GM12878 (cell line): ENCODE data around the gene TMEM212. TPM values are rescaled to one million over a fixed set of nuclear protein-coding genes. Genes with fewer than 3 reads are reported as not detected.
A peak's percentile ranks its signal among the peaks of the same experiment; 100 is the strongest.

Source experiments
- ATF3 ChIP-seq: IDR thresholded peaks from 2 replicates; pipeline ENCODE4 v1.6.1; 2011; ENCODE audit warnings: low read depth, mild to moderate bottlenecking, low read length, moderate library complexity, borderline replicate concordance; ENCODE audit errors: extremely low read depth
- CBFB ChIP-seq: IDR thresholded peaks from 2 replicates; pipeline ENCODE4 v1.6.1; 2016; ENCODE audit warnings: antibody characterized with exemption, low read depth
- CHD1 ChIP-seq: IDR thresholded peaks from 2 replicates; pipeline ENCODE4 v1.6.1; 2012; ENCODE audit warnings: low read depth, low read length, improper control_type of control experiment
- EGR1 ChIP-seq, 2 experiments: IDR thresholded peaks; 1 replicate in 1 of 2; 2 replicates in 1 of 2; pipeline ENCODE4 v1.6.1; 2011 to 2012; ENCODE audit warnings: low read depth in 2 of 2, low read length in 2 of 2, borderline replicate concordance in 1 of 2, mild to moderate bottlenecking in 1 of 2, moderate library complexity in 1 of 2
- ELK1 ChIP-seq: IDR thresholded peaks from 2 replicates; pipeline ENCODE4 v1.6.1; 2012; ENCODE audit warnings: low read depth, low read length, improper control_type of control experiment
- FOXK2 ChIP-seq: fragments of 450-650 bp; IDR thresholded peaks from 2 replicates; pipeline ENCODE4 v1.6.1; 2017; ENCODE audit warnings: mild to moderate bottlenecking, moderate library complexity
- GATAD2B ChIP-seq: fragments of 450-650 bp; conservative IDR thresholded peaks from 2 replicates; pipeline ENCODE4 v1.6.1; 2017; ENCODE audit warnings: low read depth, mild to moderate bottlenecking, moderate library complexity
- IRF3 ChIP-seq: fragments of 450-650 bp; IDR thresholded peaks from 2 replicates; pipeline ENCODE4 v1.6.1; 2014; ENCODE audit warnings: mild to moderate bottlenecking
- KAT2A ChIP-seq: conservative IDR thresholded peaks from 2 replicates; pipeline ENCODE4 v1.6.1; 2011; ENCODE audit warnings: low read depth, low read length; ENCODE audit not compliant: control insufficient read depth
- NR2C2 ChIP-seq: IDR thresholded peaks from 2 replicates; pipeline ENCODE4 v1.6.1; 2011; ENCODE audit warnings: borderline replicate concordance, low read depth; ENCODE audit not compliant: control insufficient read depth, insufficient read length
- SMAD5 ChIP-seq: IDR thresholded peaks from 2 replicates; pipeline ENCODE4 v1.6.1; 2016; ENCODE audit warnings: antibody characterized with exemption, low read depth
- SPI1 ChIP-seq: IDR thresholded peaks from 2 replicates; pipeline ENCODE4 v1.6.1; 2011; ENCODE audit warnings: low read depth, mild to moderate bottlenecking, low read length, moderate library complexity, borderline replicate concordance; ENCODE audit not compliant: insufficient read depth
- SRF ChIP-seq, 2 experiments: IDR thresholded peaks; 2 replicates each; pipeline ENCODE4 v1.6.1; 2011; ENCODE audit warnings: low read depth in 2 of 2, low read length in 2 of 2, mild to moderate bottlenecking in 1 of 2, moderate library complexity in 1 of 2
- SUZ12 ChIP-seq: fragments of 200-600 bp; sonication (generic); IDR thresholded peaks from one replicate; pipeline ENCODE4 v1.6.1; 2018; ENCODE audit warnings: antibody characterized with exemption, mild to moderate bottlenecking; ENCODE audit not compliant: unreplicated experiment
- TARDBP ChIP-seq: IDR thresholded peaks from 2 replicates; pipeline ENCODE4 v1.6.1; 2016; ENCODE audit warnings: borderline replicate concordance
- USF1 ChIP-seq: IDR thresholded peaks from 2 replicates; pipeline ENCODE4 v1.6.1; 2011; ENCODE audit warnings: borderline replicate concordance, low read depth, mild to moderate bottlenecking, moderate library complexity, mixed read lengths, low read length; ENCODE audit not compliant: insufficient read depth; ENCODE audit errors: extremely low read length
- ZNF384 ChIP-seq: IDR thresholded peaks from 2 replicates; pipeline ENCODE4 v1.6.1; 2012; ENCODE audit warnings: low read depth, mild to moderate bottlenecking, low read length, improper control_type of control experiment, borderline replicate concordance
- polyA plus RNA-seq, 11 experiments: library from polyadenylated mRNA; depleted of rRNA in 4 of 11; unstranded in 6 of 11; stranded (reverse) in 5 of 11; fragments of >200 nt; fragmentation: Nextera tagmentation in 4 of 11; fragmentation: Illumina TruSeq in 1 of 11; extraction: Ambion mirVana in 4 of 11; extraction: Trizol in 1 of 11; gene quantifications; 1 replicate in 1 of 11; 2 replicates in 10 of 11; pipeline versions ENCODE4 v1.2.1 to v1.2.3, GENCODE V29; 2011 to 2016; ENCODE audit warnings: inconsistent platforms in 2 of 11, missing spikeins in 2 of 11, low read depth in 1 of 11
- total RNA-seq, 4 experiments: library from RNA; depleted of rRNA in 3 of 4; stranded (reverse); fragments of >200 nt in 3 of 4; fragmentation: Illumina TruSeq in 1 of 4; extraction: Trizol in 1 of 4; gene quantifications; 2 replicates each; pipeline versions ENCODE4 v1.2.1 to v1.2.3, GENCODE V29; 2013 to 2021
- TF ChIP-seq, protein P1 (sequence below): fragments of 450-650 bp; IDR thresholded peaks from 2 replicates; pipeline ENCODE4 v1.6.1; 2017; ENCODE audit warnings: mild to moderate bottlenecking, moderate library complexity
- TF ChIP-seq, protein P2 (sequence below): fragments of 150-350 bp; IDR thresholded peaks from 2 replicates; pipeline ENCODE4 v1.6.1; 2014; ENCODE audit warnings: mild to moderate bottlenecking, low read depth, low read length

The TMEM212 gene
- total and polyA plus RNA-seq, 10 of the 15 experiments (the other 5 are each of a cell fraction or from before 2014, with no cell fraction given): not detected

- no peak for TF ChIP-seq IRF3
- no peak for TF ChIP-seq FOXK2
- no peak for TF ChIP-seq ELK1
- TF ChIP-seq, protein P1, sequence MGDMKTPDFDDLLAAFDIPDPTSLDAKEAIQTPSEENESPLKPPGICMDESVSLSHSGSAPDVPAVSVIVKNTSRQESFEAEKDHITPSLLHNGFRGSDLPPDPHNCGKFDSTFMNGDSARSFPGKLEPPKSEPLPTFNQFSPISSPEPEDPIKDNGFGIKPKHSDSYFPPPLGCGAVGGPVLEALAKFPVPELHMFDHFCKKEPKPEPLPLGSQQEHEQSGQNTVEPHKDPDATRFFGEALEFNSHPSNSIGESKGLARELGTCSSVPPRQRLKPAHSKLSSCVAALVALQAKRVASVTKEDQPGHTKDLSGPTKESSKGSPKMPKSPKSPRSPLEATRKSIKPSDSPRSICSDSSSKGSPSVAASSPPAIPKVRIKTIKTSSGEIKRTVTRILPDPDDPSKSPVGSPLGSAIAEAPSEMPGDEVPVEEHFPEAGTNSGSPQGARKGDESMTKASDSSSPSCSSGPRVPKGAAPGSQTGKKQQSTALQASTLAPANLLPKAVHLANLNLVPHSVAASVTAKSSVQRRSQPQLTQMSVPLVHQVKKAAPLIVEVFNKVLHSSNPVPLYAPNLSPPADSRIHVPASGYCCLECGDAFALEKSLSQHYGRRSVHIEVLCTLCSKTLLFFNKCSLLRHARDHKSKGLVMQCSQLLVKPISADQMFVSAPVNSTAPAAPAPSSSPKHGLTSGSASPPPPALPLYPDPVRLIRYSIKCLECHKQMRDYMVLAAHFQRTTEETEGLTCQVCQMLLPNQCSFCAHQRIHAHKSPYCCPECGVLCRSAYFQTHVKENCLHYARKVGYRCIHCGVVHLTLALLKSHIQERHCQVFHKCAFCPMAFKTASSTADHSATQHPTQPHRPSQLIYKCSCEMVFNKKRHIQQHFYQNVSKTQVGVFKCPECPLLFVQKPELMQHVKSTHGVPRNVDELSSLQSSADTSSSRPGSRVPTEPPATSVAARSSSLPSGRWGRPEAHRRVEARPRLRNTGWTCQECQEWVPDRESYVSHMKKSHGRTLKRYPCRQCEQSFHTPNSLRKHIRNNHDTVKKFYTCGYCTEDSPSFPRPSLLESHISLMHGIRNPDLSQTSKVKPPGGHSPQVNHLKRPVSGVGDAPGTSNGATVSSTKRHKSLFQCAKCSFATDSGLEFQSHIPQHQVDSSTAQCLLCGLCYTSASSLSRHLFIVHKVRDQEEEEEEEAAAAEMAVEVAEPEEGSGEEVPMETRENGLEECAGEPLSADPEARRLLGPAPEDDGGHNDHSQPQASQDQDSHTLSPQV: peak; percentile 77
- TF ChIP-seq, protein P2, sequence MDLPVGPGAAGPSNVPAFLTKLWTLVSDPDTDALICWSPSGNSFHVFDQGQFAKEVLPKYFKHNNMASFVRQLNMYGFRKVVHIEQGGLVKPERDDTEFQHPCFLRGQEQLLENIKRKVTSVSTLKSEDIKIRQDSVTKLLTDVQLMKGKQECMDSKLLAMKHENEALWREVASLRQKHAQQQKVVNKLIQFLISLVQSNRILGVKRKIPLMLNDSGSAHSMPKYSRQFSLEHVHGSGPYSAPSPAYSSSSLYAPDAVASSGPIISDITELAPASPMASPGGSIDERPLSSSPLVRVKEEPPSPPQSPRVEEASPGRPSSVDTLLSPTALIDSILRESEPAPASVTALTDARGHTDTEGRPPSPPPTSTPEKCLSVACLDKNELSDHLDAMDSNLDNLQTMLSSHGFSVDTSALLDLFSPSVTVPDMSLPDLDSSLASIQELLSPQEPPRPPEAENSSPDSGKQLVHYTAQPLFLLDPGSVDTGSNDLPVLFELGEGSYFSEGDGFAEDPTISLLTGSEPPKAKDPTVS: no peak
- no peak for TF ChIP-seq NR2C2
- TF ChIP-seq ATF3: no peak
- TF ChIP-seq EGR1 (IDR thresholded peaks at IDR 0.05; ENCODE audit: borderline replicate concordance in 1 of 2, low read depth in 2 of 2, low read length in 2 of 2): no peak
- no peak for TF ChIP-seq USF1
- TF ChIP-seq ZNF384: no peak
- no peak for TF ChIP-seq TARDBP
- TF ChIP-seq SPI1: no peak
- TF ChIP-seq KAT2A: no peak
- no peak for TF ChIP-seq SRF (IDR thresholded peaks at IDR 0.05; ENCODE audit: low read depth in 2 of 2, low read length in 2 of 2)
- TF ChIP-seq SMAD5: no peak
- TF ChIP-seq GATAD2B: peak; percentile 80; the same call in 1 of the 2 replicates
- TF ChIP-seq CBFB: no peak
- no peak for TF ChIP-seq CHD1
- no peak for TF ChIP-seq SUZ12
Observed at GRCh38 chr3:171801738-171802589, 41.2 kb upstream of the TMEM212 start (continued).
